Central memory CD8-positive, alpha-beta T cell (primary cell): ENCODE measurements around the gene SLC7A8.
"Not testable (repeated sequence)": the region's sequence is repeated elsewhere in the genome, so short reads cannot be mapped to it uniquely, and the experiment has no call there.

Experiments used
- ATAC-seq: fragments of 150-1000 bp; cut with Tn5 transposase; replicated peaks from 2 replicates; pipeline ENCODE4 v1.10.0; 2022; ENCODE audit warnings: mild to moderate bottlenecking, moderate FRiP score, moderate number of reproducible peaks; ENCODE audit not compliant: poor library complexity, severe bottlenecking; ENCODE audit errors: extremely low read depth
- DNase-seq, 2 donors: peaks; one replicate each; pipeline ENCODE4 v3.0.0; 2021; ENCODE audit warnings: low spot score in 2 of 2
- H3K27ac Mint-ChIP-seq: one replicate; pipeline ENCODE4 v1.8.0; 2022; ENCODE audit warnings: low read depth, mild to moderate bottlenecking, moderate library complexity, mixed read lengths
- H3K27me3 Mint-ChIP-seq: one replicate; pipeline ENCODE4 v1.8.0; 2022; ENCODE audit warnings: mixed read lengths
- H3K36me3 Mint-ChIP-seq: one replicate; pipeline ENCODE4 v1.8.0; 2022; ENCODE audit warnings: mild to moderate bottlenecking, moderate library complexity, mixed read lengths; ENCODE audit not compliant: insufficient read depth
- H3K4me1 Mint-ChIP-seq: one replicate; pipeline ENCODE4 v1.8.0; 2022; ENCODE audit warnings: mixed read lengths
- H3K4me3 Mint-ChIP-seq: one replicate; pipeline ENCODE4 v1.8.0; 2022; ENCODE audit warnings: mild to moderate bottlenecking, moderate library complexity, mixed read lengths
- H3K9me3 Mint-ChIP-seq: one replicate; pipeline ENCODE4 v1.8.0; 2022; ENCODE audit warnings: mixed read lengths

The SLC7A8 gene

GRCh38 chr14:23110579-23111365 is 72.7 kb downstream of the SLC7A8 start:
- Mint-ChIP-seq H3K27me3 (peaks cover 20% of the 10 kb centered on the region), H3K4me3 (no peak overlapping the region), H3K27ac (no peak overlapping the region), H3K4me1 (no peaks in the 10 kb centered on the region), H3K9me3 (no peaks in the 10 kb centered on the region), H3K36me3 (peaks cover 1% of the 10 kb centered on the region)
- no peak for ATAC-seq
- DNase-seq = no peak

DNA sequence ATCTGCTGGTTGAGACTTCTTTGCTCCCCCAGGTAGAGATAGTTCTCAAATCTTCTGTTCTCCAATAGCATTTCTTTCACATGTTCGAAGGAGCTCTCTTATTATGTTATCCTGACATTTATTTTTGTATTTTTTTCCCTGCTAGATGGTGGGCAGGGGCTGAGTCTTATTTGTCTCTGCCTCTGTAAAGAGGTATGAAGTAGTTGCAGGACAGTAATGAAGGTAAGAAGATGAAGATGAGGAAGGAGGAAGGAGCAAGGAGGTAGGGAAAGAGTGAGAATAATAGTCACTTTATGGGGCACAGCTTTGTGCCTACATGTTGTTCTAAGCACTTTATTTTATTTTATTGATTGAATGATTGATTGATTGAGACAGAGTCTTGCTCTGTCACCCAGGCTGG is 73.7 kb downstream of the SLC7A8 start:
- H3K9me3 Mint-ChIP-seq = no peaks in the 10 kb centered on the region
- no peak overlapping the region for H3K27ac Mint-ChIP-seq
- ATAC-seq (no peak), DNase-seq (no peak)
- H3K4me1 Mint-ChIP-seq = no peaks in the 10 kb centered on the region
- no peak overlapping the region for H3K4me3 Mint-ChIP-seq
- peaks cover 4% of the 10 kb centered on the region for H3K36me3 Mint-ChIP-seq
- H3K27me3 Mint-ChIP-seq = peaks cover 9% of the 10 kb centered on the region

DNA sequence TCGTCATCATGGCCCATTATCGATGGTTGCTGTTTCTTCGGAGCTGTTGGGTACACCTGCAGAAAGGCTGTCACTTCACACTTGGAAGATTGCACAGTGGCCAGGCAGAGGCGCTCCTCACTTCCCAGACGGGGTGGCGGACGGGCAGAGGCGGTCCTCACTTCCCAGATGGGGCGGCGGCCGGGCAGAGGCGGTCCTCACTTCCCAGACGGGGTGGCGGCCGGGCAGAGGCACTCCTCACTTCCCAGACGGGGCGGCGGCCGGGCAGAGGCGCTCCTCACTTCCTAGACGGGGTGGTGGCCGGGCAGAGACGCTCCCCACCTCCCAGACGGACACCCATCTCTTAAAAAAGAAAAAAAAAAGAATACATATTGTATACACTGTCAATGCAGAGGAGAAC is 75.3 kb downstream of the SLC7A8 start:
- H3K27ac Mint-ChIP-seq, ATAC-seq, DNase-seq, H3K36me3 Mint-ChIP-seq, H3K27me3 Mint-ChIP-seq, H3K4me1 Mint-ChIP-seq, H3K9me3 Mint-ChIP-seq, H3K4me3 Mint-ChIP-seq: not testable (repeated sequence)

DNA sequence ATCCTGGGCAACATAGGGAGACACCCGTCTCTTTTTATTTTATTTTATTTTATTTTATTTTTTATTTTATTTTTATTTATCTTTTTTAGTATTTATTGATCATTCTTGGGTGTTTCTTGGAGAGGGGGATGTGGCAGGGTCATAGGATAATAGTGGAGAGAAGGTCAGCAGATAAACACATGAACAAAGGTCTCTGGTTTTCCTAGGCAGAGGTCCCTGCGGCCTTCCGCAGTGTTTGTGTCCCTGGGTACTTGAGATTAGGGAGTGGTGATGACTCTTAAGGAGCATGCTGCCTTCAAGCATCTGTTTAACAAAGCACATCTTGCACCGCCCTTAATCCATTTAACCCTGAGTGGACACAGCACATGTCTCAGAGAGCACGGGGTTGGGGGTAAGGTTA is 75.8 kb downstream of the SLC7A8 start:
- DNase-seq, H3K4me3 Mint-ChIP-seq, H3K36me3 Mint-ChIP-seq, H3K27ac Mint-ChIP-seq, H3K4me1 Mint-ChIP-seq, ATAC-seq, H3K27me3 Mint-ChIP-seq, H3K9me3 Mint-ChIP-seq: not testable (repeated sequence)

- Mint-ChIP-seq H3K4me3 (no peak overlapping the region), H3K4me1 (no peaks in the 10 kb centered on the region), H3K27ac (no peak overlapping the region), H3K36me3 (peaks cover 4% of the 10 kb centered on the region), H3K9me3 (no peaks in the 10 kb centered on the region), H3K27me3 (peaks cover 7% of the 10 kb centered on the region)
- no peak for DNase-seq
- ATAC-seq = no peak
Observed at GRCh38 chr14:23106747-23107045, 76.8 kb downstream of the SLC7A8 start.

GRCh38 chr14:23105348-23105824 is 78.1 kb downstream of the SLC7A8 start:
- Mint-ChIP-seq H3K27ac (no peak overlapping the region), H3K9me3 (no peaks in the 10 kb centered on the region), H3K4me3 (no peak overlapping the region), H3K27me3 (peaks cover 7% of the 10 kb centered on the region), H3K4me1 (peaks cover 2% of the 10 kb centered on the region), H3K36me3 (peaks cover 4% of the 10 kb centered on the region)
- no peak for ATAC-seq
- no peak for DNase-seq

DNA sequence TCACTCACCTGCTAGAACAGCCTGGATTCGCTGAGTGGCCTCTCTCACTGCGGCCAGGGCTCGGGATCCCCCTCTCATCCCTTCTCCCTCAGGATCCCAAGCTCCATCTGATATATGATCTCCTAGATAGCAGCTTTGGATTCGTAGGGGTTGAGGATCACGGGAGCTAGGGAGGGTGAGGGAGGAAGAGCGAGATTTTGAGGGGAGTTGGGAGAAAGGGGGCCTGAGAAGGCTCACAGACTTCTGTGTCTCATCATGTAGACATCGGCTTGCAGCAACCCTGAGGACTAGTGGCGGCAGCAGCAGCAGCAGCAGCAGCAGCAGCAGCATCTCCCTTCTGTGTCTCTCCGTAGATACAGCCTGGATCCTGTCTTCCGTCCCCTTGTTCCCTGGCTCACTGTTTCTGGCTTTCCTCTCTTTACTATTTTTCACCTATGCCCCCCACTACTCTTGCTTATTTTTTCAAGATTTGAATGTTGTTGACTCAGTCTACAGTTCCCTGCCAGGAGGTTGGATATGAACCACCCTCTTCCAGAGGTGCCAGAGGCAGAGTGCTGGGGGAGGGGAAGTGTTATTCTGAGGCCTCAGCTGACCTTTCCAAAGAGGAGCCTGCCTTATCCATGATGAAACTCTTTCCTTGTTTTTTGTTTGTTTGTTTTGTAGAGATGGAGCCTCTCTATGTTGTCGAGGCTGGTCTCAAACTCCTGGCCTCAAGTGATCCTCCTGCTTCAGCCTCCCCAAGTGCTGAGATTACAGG is 78.7 kb downstream of the SLC7A8 start, which contains the start of gene CIROP:
Gene CIROP (minus strand): TSS at position 399 of the 757 bp plus-strand sequence. CDS start 69 bp downstream, at position 330.
- Mint-ChIP-seq H3K4me1 (peaks cover 9% of the 10 kb centered on the region), H3K4me3 (no peak within 1 kb of the TSS), H3K9me3 (no peaks in the 10 kb centered on the region), H3K36me3 (peaks cover 7% of the 10 kb centered on the region), H3K27me3 (peaks cover 7% of the 10 kb centered on the region), H3K27ac (no peak within 1 kb of the TSS)
- no peak for ATAC-seq
- no peak for DNase-seq

DNA sequence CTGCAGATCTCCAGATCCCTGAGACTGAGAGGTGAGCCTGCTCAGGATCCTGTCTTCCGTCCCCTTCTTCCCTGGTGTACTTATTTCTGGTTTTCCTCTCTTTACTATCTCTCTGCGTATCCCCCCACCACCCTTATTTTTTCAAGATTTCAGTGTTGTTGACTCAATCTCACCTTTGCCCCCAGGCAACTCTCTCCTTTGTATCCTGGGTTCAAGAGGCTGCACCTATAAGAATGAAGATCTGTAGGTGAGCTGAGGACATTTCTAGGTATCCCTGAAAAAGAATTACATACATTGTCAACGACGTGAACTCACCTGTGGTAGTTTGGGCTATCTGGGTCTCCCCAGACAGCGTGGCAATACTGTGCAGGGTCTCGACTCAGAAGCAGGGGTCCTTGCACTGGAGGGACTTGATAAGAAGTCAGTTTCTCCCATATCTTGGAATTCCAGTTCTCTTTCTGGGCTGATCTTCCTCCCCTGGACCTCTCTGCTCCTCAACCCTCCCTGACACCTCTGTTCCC is 79.3 kb downstream of the SLC7A8 start:
- ATAC-seq = no peak
- no peak overlapping the region for H3K27ac Mint-ChIP-seq
- H3K9me3 Mint-ChIP-seq = no peaks in the 10 kb centered on the region
- H3K4me1 Mint-ChIP-seq = peaks cover 15% of the 10 kb centered on the region
- no peak for DNase-seq
- H3K4me3 Mint-ChIP-seq = no peak overlapping the region
- peaks cover 10% of the 10 kb centered on the region for H3K36me3 Mint-ChIP-seq
- H3K27me3 Mint-ChIP-seq = peaks cover 7% of the 10 kb centered on the region

DNA sequence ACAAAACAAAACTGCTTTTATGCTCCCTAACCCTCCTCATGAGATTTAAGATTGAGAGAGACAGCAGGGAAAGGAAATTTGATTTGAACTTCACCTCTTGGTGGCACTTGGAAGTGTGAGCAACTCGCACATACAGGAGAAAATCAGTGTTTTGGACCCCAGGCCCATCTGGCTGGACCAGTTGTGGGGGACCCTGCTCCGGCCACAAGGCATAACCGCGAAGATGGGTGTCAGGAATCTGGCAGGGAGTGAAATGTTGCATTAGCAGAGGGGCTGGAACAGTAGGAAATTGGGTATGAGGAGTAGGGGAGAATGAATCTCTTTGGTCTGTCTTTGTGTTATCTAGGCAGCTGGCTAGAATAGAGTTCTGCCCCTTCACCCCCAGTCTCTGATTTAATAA is 79.9 kb downstream of the SLC7A8 start:
- Mint-ChIP-seq H3K4me1 (peaks cover 17% of the 10 kb centered on the region), H3K9me3 (no peaks in the 10 kb centered on the region), H3K4me3 (no peak overlapping the region), H3K36me3 (peaks cover 14% of the 10 kb centered on the region), H3K27me3 (peaks cover 7% of the 10 kb centered on the region), H3K27ac (no peak overlapping the region)
- DNase-seq (no peak), ATAC-seq (no peak)

DNA sequence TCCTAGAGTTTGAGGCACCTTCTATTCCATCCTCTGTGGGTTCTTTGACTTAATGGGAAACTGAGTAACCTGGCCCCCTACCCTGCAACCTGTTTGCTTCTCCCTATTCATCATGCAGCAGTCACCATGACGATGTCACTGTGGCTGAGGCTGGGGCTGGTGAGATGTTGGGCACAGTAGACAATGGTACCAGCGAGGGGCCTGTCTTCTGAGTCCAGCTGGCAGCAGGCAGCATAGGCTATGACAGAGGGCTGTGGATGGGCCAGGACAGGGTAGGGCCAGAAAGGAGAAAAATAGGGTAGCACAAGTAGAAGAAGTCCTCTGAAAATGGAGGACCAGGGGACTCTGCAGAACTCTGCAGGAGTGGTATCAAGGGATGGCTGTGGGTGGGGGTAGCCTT is 80.7 kb downstream of the SLC7A8 start:
- H3K27me3 Mint-ChIP-seq = peaks cover 7% of the 10 kb centered on the region
- peaks cover 19% of the 10 kb centered on the region for H3K36me3 Mint-ChIP-seq
- no peak overlapping the region for H3K27ac Mint-ChIP-seq
- DNase-seq (no peak), ATAC-seq (no peak)
- H3K4me3 Mint-ChIP-seq = no peak overlapping the region
- H3K4me1 Mint-ChIP-seq = peaks cover 17% of the 10 kb centered on the region
- H3K9me3 Mint-ChIP-seq = no peaks in the 10 kb centered on the region

- no peak overlapping the region for H3K27ac Mint-ChIP-seq
- ATAC-seq = no peak
- no peak for DNase-seq
- no peaks in the 10 kb centered on the region for H3K9me3 Mint-ChIP-seq
- peaks cover 24% of the 10 kb centered on the region for H3K36me3 Mint-ChIP-seq
- H3K4me3 Mint-ChIP-seq = no peak overlapping the region
- peaks cover 7% of the 10 kb centered on the region for H3K27me3 Mint-ChIP-seq
- peaks cover 17% of the 10 kb centered on the region for H3K4me1 Mint-ChIP-seq
Observed at GRCh38 chr14:23101986-23102625, 81.4 kb downstream of the SLC7A8 start.

DNA sequence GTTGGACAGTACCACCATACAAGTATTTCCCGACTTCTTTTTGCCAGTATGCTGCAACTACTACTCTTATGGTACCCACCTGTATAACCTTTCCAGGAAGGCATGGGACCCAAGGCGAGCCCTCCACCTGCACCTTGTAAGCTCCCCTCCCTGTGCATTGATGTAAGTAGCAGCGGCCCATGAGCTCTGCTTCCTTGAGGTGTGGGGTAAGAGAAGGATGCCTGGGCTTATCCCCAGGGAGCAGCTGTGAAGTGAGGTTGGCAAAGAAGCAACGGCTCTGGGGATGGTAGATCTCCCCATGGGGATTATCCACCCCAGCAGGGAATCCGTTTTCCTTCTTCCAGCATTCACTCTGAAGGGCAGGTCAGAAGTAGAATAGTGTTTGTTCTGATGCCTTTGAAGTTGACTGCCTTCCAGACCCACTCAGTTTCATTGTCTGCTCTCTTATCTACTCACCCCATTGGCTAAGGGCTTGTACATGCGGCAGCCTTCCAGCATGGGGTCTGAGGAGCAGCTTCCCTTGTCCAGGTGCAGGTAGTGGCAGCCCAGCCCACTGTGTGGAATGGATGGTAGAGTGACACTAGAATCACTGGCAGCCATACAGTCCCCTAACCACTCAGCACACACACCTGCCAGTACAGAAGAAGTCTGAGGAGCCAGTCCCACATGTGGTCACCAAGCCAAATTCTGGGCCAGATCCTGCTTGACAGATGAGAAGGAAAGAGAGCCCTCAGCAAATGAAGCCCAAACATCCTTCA is 82.1 kb downstream of the SLC7A8 start:
- peaks cover 17% of the 10 kb centered on the region for H3K4me1 Mint-ChIP-seq

More for the DNA sequence above, 82.1 kb downstream of the SLC7A8 start:
- H3K27ac Mint-ChIP-seq = no peak overlapping the region
- ATAC-seq = no peak
- H3K9me3 Mint-ChIP-seq = no peaks in the 10 kb centered on the region
- DNase-seq = no peak
- H3K36me3 Mint-ChIP-seq = peaks cover 27% of the 10 kb centered on the region
- no peak overlapping the region for H3K4me3 Mint-ChIP-seq
- peaks cover 7% of the 10 kb centered on the region for H3K27me3 Mint-ChIP-seq
